Nephron progenitor cell (in vitro differentiated cells): ENCODE data around the gene CUTC.

Source experiments
- DNase-seq: peaks from one replicate; pipeline ENCODE4 v3.0.0; 2021
- H3K27ac Mint-ChIP-seq: 2 replicates; pipeline ENCODE4 v1.8.0; 2021; ENCODE audit warnings: mild to moderate bottlenecking, moderate library complexity, mixed read lengths
- H3K27me3 Mint-ChIP-seq: 2 replicates; pipeline ENCODE4 v1.8.0; 2021; ENCODE audit warnings: mild to moderate bottlenecking, low read depth, mixed read lengths; ENCODE audit not compliant: poor library complexity
- H3K36me3 Mint-ChIP-seq: 2 replicates; pipeline ENCODE4 v1.8.0; 2021; ENCODE audit warnings: low read depth, mixed read lengths
- H3K4me1 Mint-ChIP-seq: 2 replicates; pipeline ENCODE4 v1.8.0; 2021; ENCODE audit warnings: mixed read lengths
- H3K4me3 Mint-ChIP-seq: 2 replicates; pipeline ENCODE4 v1.8.0; 2021; ENCODE audit warnings: mild to moderate bottlenecking, moderate library complexity, mixed read lengths
- H3K9me3 Mint-ChIP-seq: 2 replicates; pipeline ENCODE4 v1.8.0; 2021; ENCODE audit warnings: mild to moderate bottlenecking, moderate library complexity, mixed read lengths
- CTCF ChIP-seq: fragments of 200-600 bp; sonication (generic); IDR thresholded peaks from 2 replicates; pipeline ENCODE4 v1.5.0; 2021; ENCODE audit warnings: antibody characterized with exemption

Gene CUTC

GRCh38 chr10:99798920-99799319 lies 66.9 kb downstream of the CUTC start:
- no peak for TF ChIP-seq CTCF
- DNase-seq = no peak
- Mint-ChIP-seq H3K4me1 (peaks cover 9% of the 10 kb centered on the region), H3K27ac (no peak overlapping the region), H3K4me3 (no peak overlapping the region), H3K36me3 (no peaks in the 10 kb centered on the region), H3K27me3 (peaks cover 11% of the 10 kb centered on the region), H3K9me3 (no peaks in the 10 kb centered on the region)

- DNase-seq = no peak
- Mint-ChIP-seq H3K36me3 (no peaks in the 10 kb centered on the region), H3K27me3 (peaks cover 10% of the 10 kb centered on the region), H3K4me3 (no peak overlapping the region), H3K27ac (no peak overlapping the region), H3K4me1 (peaks cover 9% of the 10 kb centered on the region), H3K9me3 (no peaks in the 10 kb centered on the region)
- no peak for TF ChIP-seq CTCF
Observed at GRCh38 chr10:99799613-99800012, 67.6 kb downstream of the CUTC start.

GRCh38 chr10:99804471-99804870 lies 72.4 kb downstream of the CUTC start:
- H3K36me3 Mint-ChIP-seq = no peaks in the 10 kb centered on the region
- TF ChIP-seq CTCF = no peak
- H3K4me3 Mint-ChIP-seq = no peak overlapping the region
- peaks cover 16% of the 10 kb centered on the region for H3K4me1 Mint-ChIP-seq
- H3K9me3 Mint-ChIP-seq = no peaks in the 10 kb centered on the region
- peaks cover 11% of the 10 kb centered on the region for H3K27me3 Mint-ChIP-seq
- no peak overlapping the region for H3K27ac Mint-ChIP-seq
- no peak for DNase-seq

GRCh38 chr10:99805190-99805589 lies 73.2 kb downstream of the CUTC start:
- H3K4me3 Mint-ChIP-seq = no peak overlapping the region
- H3K36me3 Mint-ChIP-seq = no peaks in the 10 kb centered on the region
- DNase-seq = no peak
- no peak overlapping the region for H3K27ac Mint-ChIP-seq
- peaks cover 13% of the 10 kb centered on the region for H3K27me3 Mint-ChIP-seq
- TF ChIP-seq CTCF = no peak
- H3K9me3 Mint-ChIP-seq = no peaks in the 10 kb centered on the region
- H3K4me1 Mint-ChIP-seq = peaks cover 16% of the 10 kb centered on the region
